HepG2 (cell line): ENCODE results near the gene KDM4D. TPM values are rescaled to one million over a fixed set of nuclear protein-coding genes. Genes with fewer than 3 reads are reported as not detected.

ENCODE experiments used
- ASH2L ChIP-seq: fragments of 300-600, 200-600 bp; sonication (generic); IDR thresholded peaks from 2 replicates; pipeline ENCODE4 v1.7.0; 2017; ENCODE audit warnings: low read depth, mild to moderate bottlenecking, moderate library complexity, mixed read lengths, low read length; ENCODE audit not compliant: insufficient read length
- ATF7-NPFF ChIP-seq: sonication (generic); formaldehyde crosslinking; IDR thresholded peaks from 2 replicates; pipeline ENCODE4 v1.8.1; 2023; ENCODE audit warnings: mild to moderate bottlenecking, low read depth, missing genetic modification reagents, moderate library complexity
- BRD4 ChIP-seq: sonication (generic); formaldehyde crosslinking; IDR thresholded peaks from 2 replicates; pipeline ENCODE4 v1.4.0; 2020; ENCODE audit warnings: missing genetic modification reagents
- E2F5 ChIP-seq: sonication (generic); formaldehyde crosslinking; conservative IDR thresholded peaks from 2 replicates; pipeline ENCODE4 v1.4.0; 2020; ENCODE audit warnings: missing genetic modification reagents
- HOXA3 ChIP-seq: sonication (generic); formaldehyde crosslinking; IDR thresholded peaks from 2 replicates; pipeline ENCODE4 v1.5.0; 2020; ENCODE audit warnings: missing genetic modification reagents
- KDM5A ChIP-seq: fragments of 200-600 bp; sonication (generic); IDR thresholded peaks from 2 replicates; pipeline ENCODE4 v1.7.0; 2018; ENCODE audit warnings: antibody characterized with exemption, mild to moderate bottlenecking, low read length, borderline replicate concordance
- MTF2 ChIP-seq: sonication (generic); formaldehyde crosslinking; IDR thresholded peaks from 2 replicates; pipeline ENCODE4 v1.5.0; 2020; ENCODE audit warnings: missing genetic modification reagents, borderline replicate concordance
- NFYB ChIP-seq: sonication (generic); formaldehyde crosslinking; IDR thresholded peaks from 2 replicates; pipeline ENCODE4 v1.4.0; 2020; ENCODE audit warnings: missing genetic modification reagents
- PCBP1 ChIP-seq: fragments of 200-400 bp; formaldehyde crosslinking; IDR thresholded peaks from 2 replicates; pipeline ENCODE4 v1.6.1; 2017; ENCODE audit warnings: mild to moderate bottlenecking, low read depth, low read length, borderline replicate concordance
- RBFOX2 ChIP-seq: fragments of 200-400 bp; formaldehyde crosslinking; IDR thresholded peaks from 2 replicates; pipeline ENCODE4 v1.6.1; 2017; ENCODE audit warnings: low read depth, mild to moderate bottlenecking, low read length
- SP2 ChIP-seq: sonication (generic); formaldehyde crosslinking; IDR thresholded peaks from 2 replicates; pipeline ENCODE4 v1.5.1; 2020; ENCODE audit warnings: mild to moderate bottlenecking, missing genetic modification reagents
- THAP11 ChIP-seq: IDR thresholded peaks from 2 replicates; pipeline ENCODE4 v1.6.1; 2016; ENCODE audit warnings: missing biosample characterization, missing genetic modification reagents
- TOE1 ChIP-seq: sonication (generic); formaldehyde crosslinking; IDR thresholded peaks from 2 replicates; pipeline ENCODE4 v1.4.0; 2020; ENCODE audit warnings: mild to moderate bottlenecking, missing genetic modification reagents
- ZFP91 ChIP-seq: sonication (generic); formaldehyde crosslinking; IDR thresholded peaks from 2 replicates; pipeline ENCODE4 v1.9.0; 2022; ENCODE audit warnings: missing genetic modification reagents, mild to moderate bottlenecking, borderline replicate concordance
- ZFX ChIP-seq: sonication (generic); formaldehyde crosslinking; IDR thresholded peaks from 2 replicates; pipeline ENCODE4 v1.4.0; 2020; ENCODE audit warnings: mild to moderate bottlenecking, low read depth, missing genetic modification reagents, moderate library complexity
- ZNF264 ChIP-seq: sonication (generic); formaldehyde crosslinking; IDR thresholded peaks from 2 replicates; pipeline ENCODE4 v1.4.0; 2020; ENCODE audit warnings: missing genetic modification reagents
- ZNF598 ChIP-seq: sonication (generic); formaldehyde crosslinking; IDR thresholded peaks from 2 replicates; pipeline ENCODE4 v1.5.1; 2020; ENCODE audit warnings: mild to moderate bottlenecking, missing genetic modification reagents, borderline replicate concordance
- ZNF737 ChIP-seq: sonication (generic); formaldehyde crosslinking; IDR thresholded peaks from 2 replicates; pipeline ENCODE4 v1.5.0; 2020; ENCODE audit warnings: missing genetic modification reagents, mild to moderate bottlenecking, borderline replicate concordance
- ZNF768 ChIP-seq: sonication (generic); formaldehyde crosslinking; IDR thresholded peaks from 2 replicates; pipeline ENCODE4 v1.4.0; 2020; ENCODE audit warnings: missing genetic modification reagents
- ZNF772 ChIP-seq: sonication (generic); formaldehyde crosslinking; IDR thresholded peaks from 2 replicates; pipeline ENCODE4 v1.5.0; 2020; ENCODE audit warnings: mild to moderate bottlenecking, missing genetic modification reagents
- polyA plus RNA-seq, 8 experiments: library from polyadenylated mRNA; depleted of rRNA in 3 of 8; stranded (reverse) in 7 of 8; unstranded in 1 of 8; fragments of >200 nt; fragmentation: Illumina TruSeq in 4 of 8; extraction: Trizol in 4 of 8; gene quantifications; 2 replicates each; pipeline versions ENCODE4 v1.2.1 to v1.2.3, GENCODE V29; 2011 to 2016; ENCODE audit warnings: low read depth in 4 of 8, missing spikeins in 1 of 8, mixed read lengths in 1 of 8; ENCODE audit not compliant: insufficient read depth in 1 of 8
- total RNA-seq, 5 experiments: library from RNA; depleted of rRNA; stranded (reverse); fragments of >200 nt; fragmentation: Illumina TruSeq; extraction: Trizol; gene quantifications; 2 replicates each; pipeline ENCODE4 v1.2.3, GENCODE V29; 2016; ENCODE audit warnings: low read depth in 1 of 5
- TF ChIP-seq, protein P1 (sequence below): IDR thresholded peaks from 2 replicates; pipeline ENCODE4 v1.4.0; 2020; ENCODE audit warnings: mild to moderate bottlenecking, missing genetic modification reagents

KDM4D gene
- total and polyA plus RNA-seq, 2 of the 13 experiments (the other 11 are each of a cell fraction or from before 2014, with no cell fraction given): 0.96 to 1.3 TPM

DNA sequence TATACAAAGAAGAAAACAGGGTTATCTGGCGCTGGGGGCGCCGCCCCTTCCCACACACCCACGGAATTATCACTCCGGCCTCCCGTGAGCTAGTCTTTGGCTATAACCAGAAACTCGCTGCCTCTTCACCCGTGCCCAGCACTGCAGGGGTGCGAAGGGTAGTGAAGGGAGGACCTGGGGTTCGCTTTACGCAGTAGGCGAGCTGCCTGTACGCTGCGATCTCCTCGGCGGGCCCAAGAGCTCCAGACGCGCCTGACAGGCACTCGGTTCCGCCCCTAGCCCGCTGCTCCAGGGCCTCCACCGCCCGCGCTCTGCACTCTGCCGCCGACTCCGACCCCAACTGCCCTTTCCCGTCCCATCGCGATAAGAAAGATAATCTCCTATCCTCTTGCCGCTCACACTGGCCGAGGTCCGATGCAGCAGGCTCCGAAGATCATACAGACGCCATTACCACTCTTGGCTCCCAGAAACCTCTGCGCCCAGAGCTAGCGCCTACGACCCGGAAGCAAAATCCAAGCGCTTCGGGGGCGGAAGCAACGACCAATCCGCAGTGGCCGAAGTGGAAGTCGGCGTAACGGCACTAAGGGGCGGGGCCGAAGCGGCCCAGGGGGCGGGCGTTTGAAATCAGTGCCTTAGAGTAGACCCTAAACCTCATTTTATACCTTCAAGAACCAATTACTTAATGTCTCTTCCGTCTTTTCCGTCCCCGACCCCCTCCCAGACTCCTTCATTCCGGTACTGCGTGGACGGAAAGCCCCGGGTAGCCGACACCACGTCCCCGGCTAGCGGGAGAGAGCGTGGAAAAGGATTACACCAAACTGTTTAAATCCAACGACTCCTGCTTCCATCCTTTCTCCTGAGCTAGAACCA is at the start of gene KDM4D, which contains the start of gene CWC15 (continued):
- TF ChIP-seq ZNF737 (no peak), ZNF768 (CRISPR knock-in tag) (peak; percentile 46; the same call in 1 of the 2 replicates), ZNF772 (CRISPR knock-in tag) (peak; percentile 58; the same call in 1 of the 2 replicates), E2F5 (peak; percentile 75), BRD4 (no peak), TOE1 (CRISPR knock-in tag) (peak; percentile 61; the same call in 1 of the 2 replicates), ATF7-NPFF (CRISPR knock-in tag) (peak; percentile 34; the same call in 1 of the 2 replicates), ASH2L (peak; percentile 96), PCBP1 (0 out of 2 replicates have a peak, but pooled peaks have one; percentile 75), ZNF264 (CRISPR knock-in tag) (peak; percentile 17; the same call in 1 of the 2 replicates), ZFP91 (CRISPR knock-in tag) (peak; percentile 77), SP2 (CRISPR knock-in tag) (peak; percentile 90), ZNF598 (CRISPR knock-in tag) (peak; percentile 45; the same call in 1 of the 2 replicates), NFYB (CRISPR knock-in tag) (peak; percentile 89), HOXA3 (CRISPR knock-in tag) (peak; percentile 76), RBFOX2 (peak; percentile 79), ZFX (CRISPR knock-in tag) (peak; percentile 95), MTF2 (CRISPR knock-in tag) (peak; percentile 81), KDM5A (peak; percentile 80), THAP11 (CRISPR knock-in tag) (peak; percentile 94)
- TF ChIP-seq, protein P1, sequence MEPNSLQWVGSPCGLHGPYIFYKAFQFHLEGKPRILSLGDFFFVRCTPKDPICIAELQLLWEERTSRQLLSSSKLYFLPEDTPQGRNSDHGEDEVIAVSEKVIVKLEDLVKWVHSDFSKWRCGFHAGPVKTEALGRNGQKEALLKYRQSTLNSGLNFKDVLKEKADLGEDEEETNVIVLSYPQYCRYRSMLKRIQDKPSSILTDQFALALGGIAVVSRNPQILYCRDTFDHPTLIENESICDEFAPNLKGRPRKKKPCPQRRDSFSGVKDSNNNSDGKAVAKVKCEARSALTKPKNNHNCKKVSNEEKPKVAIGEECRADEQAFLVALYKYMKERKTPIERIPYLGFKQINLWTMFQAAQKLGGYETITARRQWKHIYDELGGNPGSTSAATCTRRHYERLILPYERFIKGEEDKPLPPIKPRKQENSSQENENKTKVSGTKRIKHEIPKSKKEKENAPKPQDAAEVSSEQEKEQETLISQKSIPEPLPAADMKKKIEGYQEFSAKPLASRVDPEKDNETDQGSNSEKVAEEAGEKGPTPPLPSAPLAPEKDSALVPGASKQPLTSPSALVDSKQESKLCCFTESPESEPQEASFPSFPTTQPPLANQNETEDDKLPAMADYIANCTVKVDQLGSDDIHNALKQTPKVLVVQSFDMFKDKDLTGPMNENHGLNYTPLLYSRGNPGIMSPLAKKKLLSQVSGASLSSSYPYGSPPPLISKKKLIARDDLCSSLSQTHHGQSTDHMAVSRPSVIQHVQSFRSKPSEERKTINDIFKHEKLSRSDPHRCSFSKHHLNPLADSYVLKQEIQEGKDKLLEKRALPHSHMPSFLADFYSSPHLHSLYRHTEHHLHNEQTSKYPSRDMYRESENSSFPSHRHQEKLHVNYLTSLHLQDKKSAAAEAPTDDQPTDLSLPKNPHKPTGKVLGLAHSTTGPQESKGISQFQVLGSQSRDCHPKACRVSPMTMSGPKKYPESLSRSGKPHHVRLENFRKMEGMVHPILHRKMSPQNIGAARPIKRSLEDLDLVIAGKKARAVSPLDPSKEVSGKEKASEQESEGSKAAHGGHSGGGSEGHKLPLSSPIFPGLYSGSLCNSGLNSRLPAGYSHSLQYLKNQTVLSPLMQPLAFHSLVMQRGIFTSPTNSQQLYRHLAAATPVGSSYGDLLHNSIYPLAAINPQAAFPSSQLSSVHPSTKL (CRISPR knock-in tag): peak; percentile 51; the same call in 1 of the 2 replicates
